ENCODE data around the gene ADCY3.

DNA sequence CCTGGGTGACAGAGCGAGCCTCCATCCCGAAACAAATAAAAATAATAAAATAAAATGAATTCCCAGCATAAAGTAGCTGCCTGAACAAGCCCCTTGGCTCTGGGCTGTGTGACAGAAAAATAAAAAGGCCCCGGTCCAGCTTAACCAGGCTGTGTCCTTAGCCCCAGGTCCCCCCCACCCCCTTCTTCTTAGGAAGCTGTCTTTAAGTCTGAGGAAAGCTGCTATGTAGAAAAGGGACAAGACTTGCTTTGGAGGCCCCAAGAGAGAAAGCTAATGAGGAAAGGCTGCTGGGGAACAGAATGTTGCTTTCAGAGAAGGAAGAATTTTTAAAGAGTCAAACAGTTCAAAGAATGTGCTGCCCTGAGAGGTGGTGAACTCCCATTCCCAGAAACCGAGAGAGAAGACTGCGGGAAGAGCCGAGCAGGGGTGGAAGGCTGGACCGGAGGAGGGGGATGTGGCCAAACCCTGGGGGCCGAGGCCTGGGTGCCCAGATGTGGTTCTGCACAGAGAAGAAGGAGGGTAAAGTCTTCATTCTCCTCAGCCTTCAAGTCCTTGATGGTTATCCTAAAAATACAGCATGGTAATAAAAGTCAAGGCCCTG, 64.9 kb downstream of the ADCY3 start:
- TF ChIP-seq ZNF70 (CRISPR knock-in tag; IDR thresholded peaks at IDR 0.05) (no peak), GLIS3 (CRISPR knock-in tag; IDR thresholded peaks at IDR 0.05) (no peak), ZNF8 (CRISPR knock-in tag; IDR thresholded peaks at IDR 0.05) (no peak), TOX (CRISPR knock-in tag; IDR thresholded peaks at IDR 0.05; ENCODE audit: borderline replicate concordance) (no peak), TCF4 (CRISPR knock-in tag; IDR thresholded peaks at IDR 0.05; ENCODE audit: borderline replicate concordance) (no peak), PPARA (CRISPR knock-in tag; IDR thresholded peaks at IDR 0.05; ENCODE audit: borderline replicate concordance) (no peak), ZC3H10 (CRISPR knock-in tag; IDR thresholded peaks at IDR 0.05) (no peak), RARB (CRISPR knock-in tag; IDR thresholded peaks at IDR 0.05) (no peak), CSDC2 (CRISPR knock-in tag; IDR thresholded peaks at IDR 0.05) (no peak), ISL1 (CRISPR knock-in tag; IDR thresholded peaks at IDR 0.05) (no peak), ESRRG (CRISPR knock-in tag; IDR thresholded peaks at IDR 0.05) (no peak), ZFP3 (CRISPR knock-in tag; IDR thresholded peaks at IDR 0.05) (no peak)
- TF ChIP-seq, protein P1, sequence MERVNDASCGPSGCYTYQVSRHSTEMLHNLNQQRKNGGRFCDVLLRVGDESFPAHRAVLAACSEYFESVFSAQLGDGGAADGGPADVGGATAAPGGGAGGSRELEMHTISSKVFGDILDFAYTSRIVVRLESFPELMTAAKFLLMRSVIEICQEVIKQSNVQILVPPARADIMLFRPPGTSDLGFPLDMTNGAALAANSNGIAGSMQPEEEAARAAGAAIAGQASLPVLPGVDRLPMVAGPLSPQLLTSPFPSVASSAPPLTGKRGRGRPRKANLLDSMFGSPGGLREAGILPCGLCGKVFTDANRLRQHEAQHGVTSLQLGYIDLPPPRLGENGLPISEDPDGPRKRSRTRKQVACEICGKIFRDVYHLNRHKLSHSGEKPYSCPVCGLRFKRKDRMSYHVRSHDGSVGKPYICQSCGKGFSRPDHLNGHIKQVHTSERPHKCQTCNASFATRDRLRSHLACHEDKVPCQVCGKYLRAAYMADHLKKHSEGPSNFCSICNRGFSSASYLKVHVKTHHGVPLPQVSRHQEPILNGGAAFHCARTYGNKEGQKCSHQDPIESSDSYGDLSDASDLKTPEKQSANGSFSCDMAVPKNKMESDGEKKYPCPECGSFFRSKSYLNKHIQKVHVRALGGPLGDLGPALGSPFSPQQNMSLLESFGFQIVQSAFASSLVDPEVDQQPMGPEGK (CRISPR knock-in tag; IDR thresholded peaks at IDR 0.05; ENCODE audit: borderline replicate concordance): no peak

Data from SK-N-SH treated with all-trans-retinoic acid at 6 μM for 48 hours (cell line).